Neural cell (in vitro differentiated cells): ENCODE measurements around the gene EBF3.

Experiments
- CTCF ChIP-seq: fragments of 450-650 bp; IDR thresholded peaks from 2 replicates; pipeline ENCODE4 v1.5.1; 2014; ENCODE audit warnings: antibody characterized with exemption, mild to moderate bottlenecking, moderate library complexity; ENCODE audit not compliant: poor library complexity, severe bottlenecking
- EP300 ChIP-seq: fragments of 450-650 bp; conservative IDR thresholded peaks from 2 replicates; pipeline ENCODE4 v1.6.1; 2014; ENCODE audit warnings: antibody characterized with exemption, mild to moderate bottlenecking, moderate library complexity; ENCODE audit not compliant: poor library complexity, severe bottlenecking
- EZH2 ChIP-seq: fragments of 200-600, 300-800 bp; shearing (Covaris generic), sonication (generic); IDR thresholded peaks from 2 replicates; pipeline ENCODE4 v1.6.1; 2014; ENCODE audit warnings: antibody characterized with exemption, low read length, borderline replicate concordance, mild to moderate bottlenecking; ENCODE audit not compliant: insufficient read depth, poor library complexity, severe bottlenecking
- POLR2AphosphoS5 ChIP-seq: IDR thresholded peaks from 2 replicates; pipeline ENCODE4 v1.6.1; 2012
- RAD21 ChIP-seq: fragments of 450-650 bp; conservative IDR thresholded peaks from 2 replicates; pipeline ENCODE4 v1.6.1; 2014; ENCODE audit warnings: antibody characterized with exemption, mild to moderate bottlenecking, moderate library complexity
- REST ChIP-seq: IDR thresholded peaks from 2 replicates; pipeline ENCODE4 v1.6.1; 2012; ENCODE audit warnings: borderline replicate concordance
- SMC3 ChIP-seq: fragments of 450-650 bp; conservative IDR thresholded peaks from 2 replicates; pipeline ENCODE4 v1.6.1; 2014; ENCODE audit warnings: antibody characterized with exemption, mild to moderate bottlenecking, moderate library complexity; ENCODE audit not compliant: poor library complexity
- TAF1 ChIP-seq: IDR thresholded peaks from 2 replicates; pipeline ENCODE4 v1.6.1; 2012; ENCODE audit warnings: low read depth

- TF ChIP-seq CTCF (no peak), EZH2 (no peak), POLR2AphosphoS5 (no peak), TAF1 (no peak), EP300 (no peak), RAD21 (no peak), SMC3 (no peak), REST (no peak)
These were observed 96.4 kb downstream of the EBF3 start for GRCh38 chr10:129867631-129868179.
